CD4-positive, alpha-beta T cell treated with Interleukin-21 for 1 hour (primary cell): Measurements from ENCODE around the gene CLIC4.

ENCODE experiments used
- DNase-seq: peaks from one replicate; pipeline ENCODE4 v3.0.0-alpha.2; 2020

The CLIC4 gene

GRCh38 chr1:24861821-24862727 lies 116.8 kb downstream of the CLIC4 start:
- no peak for DNase-seq

GRCh38 chr1:24862775-24863483 lies 117.7 kb downstream of the CLIC4 start:
- no peak for DNase-seq

- DNase-seq: no peak
Measured at GRCh38 chr1:24864370-24864777, 119.1 kb downstream of the CLIC4 start.

- no peak for DNase-seq
Measured at GRCh38 chr1:24865168-24865567, 119.9 kb downstream of the CLIC4 start.

- DNase-seq: no peak
Measured at GRCh38 chr1:24865587-24865986, 120.3 kb downstream of the CLIC4 start.

GRCh38 chr1:24866211-24867083 lies 121.2 kb downstream of the CLIC4 start:
- no peak for DNase-seq

- no peak for DNase-seq
Measured at GRCh38 chr1:24867084-24867870, 122.0 kb downstream of the CLIC4 start.

- no peak for DNase-seq
Measured at GRCh38 chr1:24868016-24868875, 123.0 kb downstream of the CLIC4 start.

GRCh38 chr1:24870551-24871195 lies 125.4 kb downstream of the CLIC4 start:
- DNase-seq: no peak

GRCh38 chr1:24871306-24871901 lies 126.2 kb downstream of the CLIC4 start:
- no peak for DNase-seq

GRCh38 chr1:24872061-24872850 lies 127.0 kb downstream of the CLIC4 start:
- DNase-seq: peak; percentile 11

- DNase-seq: no peak
Measured at GRCh38 chr1:24873148-24873547, 127.9 kb downstream of the CLIC4 start.

- no peak for DNase-seq
Measured at GRCh38 chr1:24874056-24874455, 128.8 kb downstream of the CLIC4 start.

- no peak for DNase-seq
Measured at GRCh38 chr1:24874611-24875234, 129.5 kb downstream of the CLIC4 start.

- DNase-seq: no peak
Measured at GRCh38 chr1:24875257-24875656, 130.0 kb downstream of the CLIC4 start.

GRCh38 chr1:24875991-24876506 lies 130.8 kb downstream of the CLIC4 start:
- DNase-seq: no peak

GRCh38 chr1:24878045-24878444 lies 132.8 kb downstream of the CLIC4 start:
- DNase-seq: no peak
